ENCODE results near the gene INPP4A.

Gene INPP4A

DNA sequence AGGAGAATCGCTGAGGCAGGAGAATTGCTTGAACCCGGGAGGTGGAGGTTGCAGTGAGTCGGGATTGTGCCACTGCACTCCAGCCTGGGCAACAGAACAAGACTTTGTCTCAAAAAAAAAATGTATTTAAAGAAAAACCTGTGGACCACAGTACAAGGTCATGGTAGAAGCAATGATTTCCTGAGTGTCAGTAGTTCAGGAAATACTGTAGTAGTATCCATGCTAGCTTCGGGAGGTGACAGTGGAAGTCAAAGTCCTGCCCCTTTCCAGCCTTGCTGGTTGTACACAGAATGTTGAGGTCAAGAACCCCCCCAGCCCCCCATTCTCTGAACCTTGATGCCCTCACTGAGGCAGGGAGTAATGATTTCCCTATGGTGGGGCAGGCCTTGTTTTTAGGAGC lies 56.6 kb downstream of the INPP4A start:
- no peak for DNase-seq

GRCh38 chr2:98501876-98502275 lies 57.2 kb downstream of the INPP4A start:
- DNase-seq = no peak

GRCh38 chr2:98502556-98503335 lies 58.1 kb downstream of the INPP4A start:
- no peak for DNase-seq

- no peak for DNase-seq
Observed at GRCh38 chr2:98503481-98504105, 58.9 kb downstream of the INPP4A start.

DNA sequence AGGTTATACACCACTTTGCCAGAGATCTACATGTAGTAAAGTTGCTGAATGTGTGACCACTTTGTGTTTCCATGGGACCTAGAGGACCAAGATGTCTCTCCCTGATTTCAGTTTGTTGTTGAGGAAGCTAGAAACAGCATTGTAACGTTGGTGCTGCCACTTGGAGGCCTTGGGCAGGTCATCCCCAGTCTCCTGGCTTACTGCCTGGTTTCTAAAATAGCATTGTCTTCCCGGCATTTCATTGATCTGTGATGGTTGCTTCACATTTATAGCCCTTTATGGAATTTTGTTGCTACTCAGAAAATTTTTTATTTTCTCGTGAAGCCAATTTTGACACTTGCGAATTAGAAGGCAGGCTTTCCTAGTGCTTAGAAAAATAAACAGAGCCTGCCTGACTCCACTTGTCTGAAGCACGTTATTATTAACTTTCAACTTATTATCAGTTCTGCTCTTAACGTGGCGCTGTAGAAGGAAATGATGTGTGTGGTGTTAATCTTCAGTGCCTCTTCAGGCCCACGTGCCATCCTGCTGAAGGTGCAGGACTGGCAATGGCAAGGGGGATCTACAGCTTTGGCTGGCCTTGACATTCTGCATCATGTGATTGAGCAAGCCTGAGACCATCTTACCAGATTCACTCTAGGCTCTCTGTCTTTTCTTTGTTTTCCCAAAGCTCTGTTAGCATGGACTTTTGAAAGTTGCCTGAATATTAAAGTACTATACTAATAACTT lies 59.9 kb downstream of the INPP4A start:
- no peak for DNase-seq

GRCh38 chr2:98505311-98505808 lies 60.7 kb downstream of the INPP4A start:
- peak; percentile 21 for DNase-seq

DNA sequence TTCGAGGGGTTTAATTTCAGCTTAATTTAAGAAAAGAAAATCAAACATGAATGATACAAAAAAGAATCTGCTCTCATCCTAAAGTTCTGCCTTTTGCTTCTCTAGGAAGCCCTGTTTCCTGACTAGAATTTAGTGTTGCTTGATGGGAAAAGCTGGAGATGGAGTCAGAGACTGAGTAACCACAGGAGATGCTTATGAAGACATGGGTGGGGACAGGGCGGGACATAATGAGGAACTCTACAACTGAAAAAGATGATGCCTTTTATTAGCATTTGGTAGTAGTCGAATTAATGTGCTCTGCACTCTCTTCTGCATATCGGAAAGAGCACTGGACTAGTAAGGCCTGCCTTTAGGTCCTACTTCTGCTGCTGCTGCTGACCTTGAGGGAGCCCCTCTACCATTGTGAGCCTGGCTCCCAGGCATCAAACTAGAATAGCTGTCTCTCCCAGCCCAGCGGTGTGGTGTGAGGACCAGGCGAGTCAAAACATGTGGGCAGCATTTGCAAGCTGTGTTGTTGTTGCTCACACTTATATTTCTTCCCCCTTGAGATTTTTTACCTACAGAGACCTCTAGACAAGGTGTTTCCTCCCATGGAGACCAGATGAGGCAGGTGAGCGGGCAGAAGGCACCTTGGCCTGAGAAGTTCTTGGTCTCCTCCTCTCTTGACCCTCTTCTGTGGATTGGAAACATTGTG lies 61.5 kb downstream of the INPP4A start:
- DNase-seq = no peak

- DNase-seq = no peak
Observed at GRCh38 chr2:98506881-98507280, 62.2 kb downstream of the INPP4A start.

- no peak for DNase-seq
Observed at GRCh38 chr2:98507461-98507860, 62.8 kb downstream of the INPP4A start.

- no peak for DNase-seq
Observed at GRCh38 chr2:98507891-98508708, 63.4 kb downstream of the INPP4A start.

- DNase-seq = peak; percentile 44
Observed at GRCh38 chr2:98508709-98509066, 64.0 kb downstream of the INPP4A start.

DNA sequence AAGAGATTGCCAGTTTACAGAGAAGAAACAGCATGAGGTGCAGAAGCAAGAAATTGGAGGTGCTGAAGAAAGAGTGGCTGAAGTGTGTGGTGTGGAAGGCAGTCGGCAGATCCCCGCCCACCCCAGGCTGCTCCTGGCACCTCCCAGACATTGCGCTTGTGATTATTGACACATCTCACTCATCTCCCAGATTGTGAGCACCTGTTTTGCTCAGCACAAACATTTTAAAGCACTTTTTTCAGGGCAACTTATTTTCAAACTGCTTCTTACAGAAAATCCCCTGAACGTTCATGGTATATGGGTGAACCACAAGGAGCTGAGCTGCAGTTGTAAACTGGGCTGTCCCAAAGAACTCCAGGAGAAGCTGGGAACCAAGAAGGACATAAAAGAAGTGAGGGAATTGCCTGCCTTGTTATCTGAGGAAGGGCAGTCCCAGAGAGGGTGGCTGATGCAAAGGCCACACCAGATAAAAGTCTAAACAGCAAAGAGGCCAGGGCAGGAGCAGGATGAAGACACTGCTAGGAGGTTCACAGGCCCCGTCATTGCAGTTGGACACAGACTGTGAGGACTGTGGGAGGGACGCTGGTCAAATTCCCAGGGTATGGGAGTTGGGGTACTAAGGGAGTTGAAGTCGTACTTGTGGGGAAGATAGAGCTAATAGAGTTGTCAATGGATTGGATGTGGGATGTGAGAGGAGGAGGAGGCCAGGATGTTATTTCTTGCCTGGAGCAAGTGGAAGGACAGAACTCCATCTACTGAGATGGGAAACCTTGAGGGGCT lies 65.1 kb downstream of the INPP4A start:
- no peak for DNase-seq

- DNase-seq = no peak
Observed at GRCh38 chr2:98510322-98510662, 65.6 kb downstream of the INPP4A start.

- no peak for DNase-seq
Observed at GRCh38 chr2:98511981-98512380, 67.3 kb downstream of the INPP4A start.

- no peak for DNase-seq
Observed at GRCh38 chr2:98512699-98513098, 68.0 kb downstream of the INPP4A start.

DNA sequence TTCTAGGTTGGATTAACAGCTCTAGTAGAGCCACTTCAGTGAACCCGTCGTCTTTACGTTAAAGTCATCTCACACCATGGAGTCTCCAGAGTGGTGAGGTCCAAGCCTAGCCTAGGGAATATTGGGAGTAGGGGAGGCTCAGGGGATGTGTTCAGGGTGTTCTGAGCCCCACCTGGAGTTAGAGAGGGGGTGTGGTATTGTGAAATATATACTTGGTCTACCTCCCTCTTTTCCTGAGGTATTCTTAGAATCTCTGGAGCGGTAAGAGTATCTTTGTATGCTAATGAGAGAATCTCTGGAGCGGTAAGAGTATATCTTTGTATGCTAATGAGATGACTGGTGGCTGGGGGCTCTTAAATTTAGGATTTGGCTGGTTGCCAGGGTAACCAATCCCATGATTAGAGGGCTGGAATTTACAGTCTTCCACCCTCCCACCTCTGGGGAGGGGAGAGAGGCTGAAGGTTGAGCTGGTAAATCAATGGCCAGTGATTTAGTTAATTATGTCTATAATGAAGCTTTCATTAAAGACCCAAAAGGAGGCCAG lies 69.5 kb downstream of the INPP4A start:
- DNase-seq = no peak

DNA sequence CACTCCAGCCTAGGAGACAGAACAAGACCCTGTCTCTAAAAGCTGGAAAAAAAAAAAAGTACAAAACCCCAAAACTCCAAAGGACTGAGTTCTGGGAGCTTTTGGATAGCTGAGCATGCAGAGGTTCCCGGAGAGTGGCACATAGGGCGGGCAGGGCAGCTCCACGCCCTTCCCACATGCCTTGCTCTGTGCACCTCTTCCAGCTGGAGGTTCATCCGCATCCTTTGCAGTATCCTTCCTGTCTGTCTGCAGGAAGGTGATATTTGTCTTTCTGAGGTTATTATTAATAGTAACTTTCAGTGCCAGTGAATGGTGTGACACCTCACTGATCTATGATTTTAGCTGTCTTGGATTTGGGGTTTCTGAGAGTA lies 70.2 kb downstream of the INPP4A start:
- no peak for DNase-seq

GRCh38 chr2:98515250-98515991 lies 70.8 kb downstream of the INPP4A start:
- DNase-seq = peak; percentile 41

GRCh38 chr2:98516571-98516970 lies 71.9 kb downstream of the INPP4A start:
- DNase-seq = no peak

GRCh38 chr2:98517636-98518035 lies 73.0 kb downstream of the INPP4A start:
- DNase-seq = no peak

GRCh38 chr2:98518101-98518500 lies 73.4 kb downstream of the INPP4A start:
- DNase-seq = peak; percentile 60
